GM21423 (cell line): ENCODE measurements around the gene PIP4K2B.

Experiments
- ATAC-seq: cut with Tn5 transposase; IDR thresholded peaks from one replicate; pipeline ENCODE4 v1.9.1; 2021; ENCODE audit warnings: mild to moderate bottlenecking, moderate library complexity; ENCODE audit not compliant: unreplicated experiment

Gene PIP4K2B

GRCh38 chr17:38746004-38746848 is 53.1 kb downstream of the PIP4K2B start:
- ATAC-seq = no peak

GRCh38 chr17:38745545-38745944 is 53.8 kb downstream of the PIP4K2B start:
- no peak for ATAC-seq

- ATAC-seq = no peak
Observed at GRCh38 chr17:38743556-38744171, 55.7 kb downstream of the PIP4K2B start.

- ATAC-seq = no peak
Observed at GRCh38 chr17:38742411-38743308, 56.7 kb downstream of the PIP4K2B start.

- ATAC-seq = no peak
Observed at GRCh38 chr17:38741921-38742410, 57.4 kb downstream of the PIP4K2B start.

GRCh38 chr17:38741461-38741860 is 57.9 kb downstream of the PIP4K2B start:
- no peak for ATAC-seq

GRCh38 chr17:38740806-38741205 is 58.5 kb downstream of the PIP4K2B start:
- ATAC-seq = no peak

- no peak for ATAC-seq
Observed at GRCh38 chr17:38740044-38740443, 59.3 kb downstream of the PIP4K2B start.

- ATAC-seq = no peak
Observed at GRCh38 chr17:38739305-38739704, 60.1 kb downstream of the PIP4K2B start.

GRCh38 chr17:38738686-38739085 is 60.7 kb downstream of the PIP4K2B start:
- ATAC-seq = no peak

- ATAC-seq = no peak
Observed at GRCh38 chr17:38738007-38738662, 61.2 kb downstream of the PIP4K2B start.

- ATAC-seq = no peak
Observed at GRCh38 chr17:38735161-38735997, 64.0 kb downstream of the PIP4K2B start.

GRCh38 chr17:38733982-38734973 is 65.1 kb downstream of the PIP4K2B start:
- no peak for ATAC-seq

GRCh38 chr17:38733282-38733981 is 65.9 kb downstream of the PIP4K2B start:
- ATAC-seq = no peak

- ATAC-seq = no peak
Observed at GRCh38 chr17:38732376-38733281, 66.7 kb downstream of the PIP4K2B start.

GRCh38 chr17:38731526-38732294 is 67.6 kb downstream of the PIP4K2B start:
- no peak for ATAC-seq
